Activated naive CD8-positive, alpha-beta T cell treated with anti-CD3 and anti-CD28 coated beads for 36 hours (primary cell): Measurements from ENCODE around the gene B4GALT3. TPM values are rescaled to one million over a fixed set of nuclear protein-coding genes. Genes with fewer than 3 reads are reported as not detected.
"Not testable (repeated sequence)": the region's sequence is repeated elsewhere in the genome, so short reads cannot be mapped to it uniquely, and the experiment has no call there.

Source experiments
- DNase-seq: peaks from one replicate; pipeline ENCODE4 v3.0.0; 2021
- H3K27ac Mint-ChIP-seq: one replicate; pipeline ENCODE4 v1.8.0; 2022; ENCODE audit warnings: mild to moderate bottlenecking, moderate library complexity, mixed read lengths
- H3K27me3 Mint-ChIP-seq: one replicate; pipeline ENCODE4 v1.8.0; 2022; ENCODE audit warnings: mild to moderate bottlenecking, mixed read lengths
- H3K36me3 Mint-ChIP-seq: one replicate; pipeline ENCODE4 v1.8.0; 2021; ENCODE audit warnings: mild to moderate bottlenecking, mixed read lengths
- H3K4me1 Mint-ChIP-seq: one replicate; pipeline ENCODE4 v1.8.0; 2021; ENCODE audit warnings: mixed read lengths
- H3K4me3 Mint-ChIP-seq: one replicate; pipeline ENCODE4 v1.8.0; 2022; ENCODE audit warnings: mild to moderate bottlenecking, moderate library complexity, mixed read lengths
- H3K9me3 Mint-ChIP-seq: one replicate; pipeline ENCODE4 v1.8.0; 2022; ENCODE audit warnings: mixed read lengths
- total RNA-seq, 2 experiments: library from RNA; stranded (reverse); gene quantifications; one replicate each; pipeline ENCODE4 v1.2.3, GENCODE V29; 2021

The B4GALT3 gene
- total RNA-seq, result 10 to 100 TPM; 49.5 to 53.9 TPM

GRCh38 chr1:161177112-161177935, at the start of gene B4GALT3:
Gene B4GALT3 (minus strand): TSS chr1:161177507. CDS start chr1:161176060, 1,447 bp downstream.
- DNase-seq, result peak; percentile 96
- Mint-ChIP-seq H3K4me1 (peaks cover 58% of the 10 kb centered on the region), H3K27me3 (no peaks in the 10 kb centered on the region), H3K36me3 (peaks cover 28% of the 10 kb centered on the region), H3K27ac (peak within 1 kb of the TSS; percentile 93), H3K4me3 (peak within 1 kb of the TSS; percentile 96), H3K9me3 (no peaks in the 10 kb centered on the region)

GRCh38 chr1:161226759-161227158, 49.5 kb upstream of the B4GALT3 start:
- Mint-ChIP-seq H3K9me3 (no peaks in the 10 kb centered on the region), H3K36me3 (peaks cover 13% of the 10 kb centered on the region), H3K4me1 (peaks cover 31% of the 10 kb centered on the region), H3K4me3 (peak overlapping the region; percentile 95), H3K27ac (peak overlapping the region; percentile 96), H3K27me3 (no peaks in the 10 kb centered on the region)
- DNase-seq, result no peak

- peak overlapping the region; percentile 96 for H3K27ac Mint-ChIP-seq
- no peaks in the 10 kb centered on the region for H3K9me3 Mint-ChIP-seq
- peaks cover 32% of the 10 kb centered on the region for H3K4me1 Mint-ChIP-seq
- no peaks in the 10 kb centered on the region for H3K27me3 Mint-ChIP-seq
- H3K4me3 Mint-ChIP-seq, result peak overlapping the region; percentile 95
- no peak for DNase-seq
- peaks cover 13% of the 10 kb centered on the region for H3K36me3 Mint-ChIP-seq
These were observed 49.0 kb upstream of the B4GALT3 start for GRCh38 chr1:161226320-161226711.

- H3K27ac Mint-ChIP-seq, result peak within 1 kb of the TSS; percentile 96
- peaks cover 35% of the 10 kb centered on the region for H3K4me1 Mint-ChIP-seq
- DNase-seq, result peak; percentile 88
- H3K4me3 Mint-ChIP-seq, result peak within 1 kb of the TSS; percentile 95
- no peaks in the 10 kb centered on the region for H3K9me3 Mint-ChIP-seq
- no peaks in the 10 kb centered on the region for H3K27me3 Mint-ChIP-seq
- H3K36me3 Mint-ChIP-seq, result peaks cover 13% of the 10 kb centered on the region
These were observed 48.4 kb upstream of the B4GALT3 start, which contains the start of gene TOMM40L for GRCh38 chr1:161225534-161226319. Gene TOMM40L (plus strand): TSS chr1:161226060. CDS start chr1:161226490, 430 bp downstream.

DNA sequence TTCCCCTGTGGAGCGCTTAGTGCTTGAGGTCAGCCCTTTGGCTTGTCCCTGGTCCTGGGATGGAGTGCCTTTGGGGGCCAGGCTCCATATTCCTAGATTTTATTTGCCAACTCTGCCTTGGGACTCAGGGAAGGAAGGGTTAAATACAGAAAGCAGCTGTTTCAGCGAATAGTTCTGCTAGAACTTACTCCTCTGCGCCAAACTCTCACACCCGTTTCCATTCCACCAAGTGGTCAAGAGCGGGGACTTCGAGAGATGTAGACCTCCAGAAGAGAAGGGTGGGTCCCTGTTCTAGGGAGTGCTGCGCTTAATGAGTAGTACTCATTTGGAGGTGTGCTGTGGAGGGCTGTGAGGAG, 47.8 kb upstream of the B4GALT3 start:
- DNase-seq, result no peak
- Mint-ChIP-seq H3K36me3 (peaks cover 13% of the 10 kb centered on the region), H3K27me3 (no peaks in the 10 kb centered on the region), H3K27ac (peak overlapping the region; percentile 82), H3K4me1 (peaks cover 37% of the 10 kb centered on the region), H3K4me3 (peak overlapping the region; percentile 50), H3K9me3 (no peaks in the 10 kb centered on the region)

GRCh38 chr1:161224695-161225087, 47.4 kb upstream of the B4GALT3 start:
- not testable (repeated sequence) for H3K9me3 Mint-ChIP-seq, DNase-seq, H3K27me3 Mint-ChIP-seq, H3K4me3 Mint-ChIP-seq, H3K27ac Mint-ChIP-seq
- H3K4me1 Mint-ChIP-seq, result peaks cover 41% of the 10 kb centered on the region
- peaks cover 13% of the 10 kb centered on the region for H3K36me3 Mint-ChIP-seq

DNA sequence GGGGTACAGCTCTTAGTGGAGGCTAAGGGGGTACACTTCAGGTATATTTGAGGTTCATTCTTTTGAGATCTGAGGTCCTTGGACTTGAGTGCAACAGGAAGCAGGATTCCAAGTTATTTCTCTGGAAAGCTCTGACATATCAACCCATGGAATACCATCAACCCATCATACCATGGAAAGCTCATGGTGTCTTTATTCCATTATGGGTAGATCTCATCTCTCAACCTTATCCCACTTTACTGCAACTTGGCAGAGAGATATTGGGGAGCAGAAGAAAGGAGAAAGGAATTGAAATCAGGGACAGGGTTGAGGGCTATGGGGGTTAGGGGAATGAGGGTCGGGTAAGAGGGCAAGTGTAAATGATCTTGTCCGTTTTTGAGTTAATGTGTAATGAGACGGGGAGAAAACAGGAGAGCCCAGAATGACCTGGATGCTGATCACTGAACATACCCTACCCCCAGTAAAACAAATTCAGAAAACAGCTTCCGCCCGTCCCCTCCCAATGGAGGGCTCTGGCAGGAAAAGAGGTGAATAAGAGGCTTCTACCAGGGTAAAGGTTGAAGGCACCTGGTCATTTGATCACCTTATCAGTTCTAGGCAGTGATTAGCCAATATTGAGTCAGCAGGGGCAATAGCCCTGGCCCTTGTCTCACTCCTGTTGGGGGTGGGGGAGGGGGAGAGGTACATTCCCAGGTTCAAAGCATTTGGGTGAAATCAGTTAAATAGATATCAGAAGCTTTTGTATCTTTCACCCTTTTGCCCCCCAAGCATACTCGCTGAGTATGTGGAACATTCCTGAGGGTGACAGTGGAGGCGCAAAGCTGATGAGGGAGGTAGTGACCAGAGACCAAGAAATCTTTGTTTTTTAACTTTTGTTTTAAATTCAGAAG, 46.7 kb upstream of the B4GALT3 start:
- Mint-ChIP-seq H3K4me1 (peaks cover 48% of the 10 kb centered on the region), H3K27me3 (no peaks in the 10 kb centered on the region), H3K9me3 (no peaks in the 10 kb centered on the region), H3K27ac (peak overlapping the region; percentile 25), H3K4me3 (no peak overlapping the region), H3K36me3 (peaks cover 13% of the 10 kb centered on the region)
- DNase-seq, result no peak

DNA sequence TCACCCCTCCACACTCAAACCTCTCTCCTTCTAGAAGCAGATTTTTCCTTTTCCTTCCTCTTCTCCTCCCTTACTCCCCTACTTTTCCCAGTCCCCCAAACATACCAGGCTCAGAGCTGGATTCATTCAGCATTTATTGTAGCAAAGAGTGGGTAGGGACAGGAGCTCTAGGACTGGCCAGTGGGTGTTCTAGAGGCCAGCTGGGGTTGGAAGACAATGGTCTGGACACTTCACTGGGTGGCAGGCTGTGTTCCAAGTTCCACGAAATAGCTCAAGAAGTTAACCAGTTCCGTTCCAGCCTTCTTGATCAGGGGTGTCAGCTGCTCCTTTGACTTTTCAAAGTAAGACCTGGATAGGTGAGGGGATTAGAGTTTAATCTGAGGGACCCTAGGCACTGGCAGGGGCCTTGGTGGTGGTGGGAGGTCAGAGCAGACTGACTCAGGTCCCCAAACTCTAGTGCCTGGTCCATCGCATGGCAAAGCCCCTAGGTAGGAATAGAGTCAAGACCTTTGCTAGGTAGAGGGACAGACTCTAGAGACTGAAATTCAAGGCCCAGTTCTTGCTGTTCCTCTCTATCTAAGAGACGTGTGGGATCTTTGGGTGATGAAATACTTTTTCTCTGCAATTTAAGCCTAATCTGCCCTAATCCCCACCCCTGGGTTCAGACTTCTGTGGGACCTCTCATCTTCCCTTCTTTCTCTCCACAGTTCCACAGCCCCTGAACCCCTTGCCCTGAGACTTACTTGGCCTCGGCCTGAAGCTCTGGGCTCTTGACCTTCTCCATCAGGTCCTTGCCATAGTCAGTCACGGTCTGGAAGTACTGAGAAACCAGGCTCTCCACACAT, 45.1 kb upstream of the B4GALT3 start:
- H3K4me3 Mint-ChIP-seq, result no peak overlapping the region
- H3K27me3 Mint-ChIP-seq, result no peaks in the 10 kb centered on the region
- peaks cover 57% of the 10 kb centered on the region for H3K4me1 Mint-ChIP-seq
- no peaks in the 10 kb centered on the region for H3K9me3 Mint-ChIP-seq
- no peak for DNase-seq
- H3K36me3 Mint-ChIP-seq, result peaks cover 2% of the 10 kb centered on the region
- peak overlapping the region; percentile 26 for H3K27ac Mint-ChIP-seq

GRCh38 chr1:161220002-161220401, 42.7 kb upstream of the B4GALT3 start:
- Mint-ChIP-seq H3K27me3 (no peaks in the 10 kb centered on the region), H3K36me3 (peaks cover 4% of the 10 kb centered on the region), H3K4me3 (no peak overlapping the region), H3K9me3 (no peaks in the 10 kb centered on the region), H3K27ac (no peak overlapping the region), H3K4me1 (peaks cover 54% of the 10 kb centered on the region)
- DNase-seq, result no peak

DNA sequence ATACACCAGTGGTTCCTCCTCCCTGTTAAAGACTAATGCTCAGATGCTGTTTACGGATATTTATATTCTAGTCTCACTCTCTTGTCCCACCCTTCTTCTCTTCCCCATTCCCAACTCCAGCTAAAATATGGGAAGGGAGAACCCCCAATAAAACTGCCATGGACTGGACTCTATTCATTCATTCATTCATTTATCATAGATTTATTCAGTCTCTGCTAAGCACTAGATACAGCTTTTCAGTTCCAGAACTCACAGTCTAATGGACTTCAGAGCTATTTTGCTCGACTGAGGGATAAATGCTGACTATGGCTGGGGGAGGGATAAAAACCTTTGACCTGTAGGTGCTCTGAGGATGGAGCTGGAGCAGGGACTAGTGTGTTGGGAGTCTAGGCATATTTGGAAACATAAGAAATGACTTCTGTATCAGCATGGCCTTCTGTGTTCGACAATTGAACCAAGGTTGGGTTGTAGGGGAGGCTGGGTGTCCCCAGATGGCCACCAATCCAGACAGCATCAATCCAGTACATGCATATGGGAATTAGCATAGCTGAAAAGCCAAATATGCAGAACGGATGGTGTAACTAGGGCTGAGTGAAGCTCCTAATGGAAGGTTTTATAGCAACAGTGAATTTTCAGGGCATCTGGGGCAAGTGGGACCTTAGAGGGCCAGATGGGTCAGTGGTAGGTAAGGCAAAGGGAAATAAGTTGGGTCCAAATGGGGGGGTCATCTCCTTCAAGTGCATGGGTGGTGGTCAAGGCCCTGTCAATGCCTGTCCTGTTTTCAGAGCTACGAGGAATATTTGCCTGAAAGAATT, 42.0 kb upstream of the B4GALT3 start:
- H3K27ac Mint-ChIP-seq, result peak overlapping the region; percentile 84
- H3K9me3 Mint-ChIP-seq, result no peaks in the 10 kb centered on the region
- no peak for DNase-seq
- peaks cover 57% of the 10 kb centered on the region for H3K4me1 Mint-ChIP-seq
- H3K4me3 Mint-ChIP-seq, result no peak overlapping the region
- no peaks in the 10 kb centered on the region for H3K27me3 Mint-ChIP-seq
- H3K36me3 Mint-ChIP-seq, result peaks cover 10% of the 10 kb centered on the region

DNA sequence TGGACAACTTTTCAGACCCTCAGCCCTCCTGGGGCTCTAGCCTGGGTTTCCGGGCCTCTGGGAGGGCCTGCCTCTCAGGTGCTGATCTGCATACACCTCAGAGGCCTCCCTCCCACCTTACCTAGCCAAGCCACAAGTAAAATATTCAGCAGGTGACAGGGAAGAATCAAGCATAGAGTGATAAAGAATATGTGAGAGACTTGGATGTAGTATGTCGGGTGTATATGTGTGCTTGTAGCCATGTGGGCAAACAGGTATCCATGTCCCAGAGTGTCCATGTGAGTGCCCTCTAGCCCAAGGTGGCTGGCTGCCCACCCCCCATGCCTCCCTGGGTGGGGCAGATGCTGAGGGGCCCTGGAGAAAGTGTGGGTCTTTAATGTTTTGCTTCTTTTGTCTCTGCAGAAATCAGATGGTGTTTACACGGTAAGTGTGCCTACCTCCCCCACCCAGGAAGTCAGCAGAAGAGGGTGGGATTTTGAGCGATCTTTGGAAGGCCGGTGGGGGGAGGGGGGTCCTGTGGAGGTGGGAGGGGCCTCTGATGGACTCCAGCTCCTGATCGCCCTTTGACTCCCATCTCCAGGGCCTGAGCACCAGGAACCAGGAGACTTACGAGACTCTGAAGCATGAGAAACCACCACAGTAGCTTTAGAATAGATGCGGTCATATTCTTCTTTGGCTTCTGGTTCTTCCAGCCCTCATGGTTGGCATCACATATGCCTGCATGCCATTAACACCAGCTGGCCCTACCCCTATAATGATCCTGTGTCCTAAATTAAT, 41.2 kb upstream of the B4GALT3 start:
- peaks cover 53% of the 10 kb centered on the region for H3K4me1 Mint-ChIP-seq

GRCh38 chr1:161217831-161218230, 40.5 kb upstream of the B4GALT3 start:
- Mint-ChIP-seq H3K27ac (peak overlapping the region; percentile 84), H3K36me3 (peaks cover 19% of the 10 kb centered on the region), H3K9me3 (no peaks in the 10 kb centered on the region), H3K4me1 (peaks cover 53% of the 10 kb centered on the region), H3K4me3 (peak overlapping the region; percentile 19), H3K27me3 (no peaks in the 10 kb centered on the region)
- DNase-seq, result no peak

More for the DNA sequence above, 41.2 kb upstream of the B4GALT3 start:
- no peak for DNase-seq
- no peaks in the 10 kb centered on the region for H3K27me3 Mint-ChIP-seq
- H3K9me3 Mint-ChIP-seq, result no peaks in the 10 kb centered on the region
- peak overlapping the region; percentile 15 for H3K4me3 Mint-ChIP-seq
- H3K36me3 Mint-ChIP-seq, result peaks cover 16% of the 10 kb centered on the region
- H3K27ac Mint-ChIP-seq, result peak overlapping the region; percentile 84
